NCI-H2029 (cell line): ENCODE measurements around the gene SUCLG2.
A peak's percentile ranks its signal among the peaks of the same experiment; 100 is the strongest.

ENCODE experiments used
- DNase-seq: peaks from one replicate; lab custom pipeline; 2025; lab: John Stamatoyannopoulos, UW

SUCLG2 gene

GRCh38 chr3:67384760-67385397, 269.5 kb downstream of the SUCLG2 start:
- DNase-seq, result no peak

GRCh38 chr3:67384016-67384415, 270.4 kb downstream of the SUCLG2 start:
- no peak for DNase-seq

DNA sequence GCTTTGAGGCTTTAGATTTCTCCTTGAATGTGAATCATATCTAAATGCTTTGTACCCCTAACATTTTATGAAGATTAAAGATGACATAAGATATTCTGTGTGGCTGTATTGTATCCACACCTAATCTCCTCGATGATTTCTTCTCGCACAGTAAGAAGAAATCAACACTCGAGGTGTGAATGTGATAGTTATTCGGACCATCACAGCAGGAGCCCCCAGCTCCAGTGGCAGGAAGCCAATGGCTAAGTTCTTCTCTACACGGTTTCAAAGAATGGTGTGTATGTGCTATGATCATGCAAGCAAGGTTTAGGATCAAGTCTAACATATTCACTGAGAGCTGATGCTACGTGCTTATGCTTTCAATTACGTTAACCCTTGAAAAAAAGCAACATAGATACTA, 271.0 kb downstream of the SUCLG2 start:
- no peak for DNase-seq

DNA sequence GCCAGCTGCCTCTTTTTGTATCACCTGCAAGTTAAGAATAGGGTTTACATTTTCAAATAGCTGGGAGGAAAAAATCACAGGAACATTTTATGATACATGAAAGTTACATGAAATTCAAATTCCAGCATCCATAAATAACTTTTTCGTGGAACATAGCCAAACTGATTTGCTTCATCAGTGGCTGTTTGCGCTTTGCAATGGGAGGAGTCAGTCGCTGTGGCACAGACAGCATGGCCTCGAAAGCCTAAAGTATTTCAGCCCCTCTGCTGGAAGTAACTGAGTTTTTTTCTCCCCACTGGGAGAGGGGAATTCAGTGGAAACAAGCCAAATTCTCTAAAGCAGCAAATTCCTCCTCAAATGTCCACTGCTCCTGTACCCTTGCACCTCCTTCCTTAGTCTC, 271.9 kb downstream of the SUCLG2 start:
- DNase-seq, result no peak

DNA sequence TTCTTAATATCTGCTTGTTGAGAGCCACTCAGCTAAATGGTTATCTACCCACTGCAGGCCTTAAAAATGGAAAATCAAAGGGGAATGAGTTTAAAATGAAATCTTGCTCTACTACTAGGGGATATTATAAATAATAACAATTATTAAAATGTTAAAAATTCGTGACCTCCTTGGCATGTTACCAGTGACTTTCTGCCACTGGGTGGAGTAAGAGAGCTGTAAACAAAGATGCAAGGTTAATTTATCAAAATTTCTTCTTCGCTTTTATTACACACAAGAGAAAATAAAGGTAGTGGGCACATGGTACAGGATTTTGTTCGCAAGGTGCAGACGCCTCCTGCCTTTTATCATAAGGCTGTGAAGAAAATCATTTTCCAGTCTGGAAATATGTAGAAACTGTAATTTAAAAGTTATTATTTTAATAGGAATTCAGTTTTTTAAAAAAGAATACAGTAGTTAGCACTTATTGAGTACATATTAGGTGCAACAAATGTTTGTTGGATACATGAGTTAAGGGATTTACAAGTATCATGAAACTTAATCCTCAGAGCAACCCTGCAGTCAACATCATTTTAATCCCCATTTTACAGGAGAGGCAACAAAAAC, 272.6 kb downstream of the SUCLG2 start:
- no peak for DNase-seq

GRCh38 chr3:67380118-67380517, 274.3 kb downstream of the SUCLG2 start:
- DNase-seq, result no peak

DNA sequence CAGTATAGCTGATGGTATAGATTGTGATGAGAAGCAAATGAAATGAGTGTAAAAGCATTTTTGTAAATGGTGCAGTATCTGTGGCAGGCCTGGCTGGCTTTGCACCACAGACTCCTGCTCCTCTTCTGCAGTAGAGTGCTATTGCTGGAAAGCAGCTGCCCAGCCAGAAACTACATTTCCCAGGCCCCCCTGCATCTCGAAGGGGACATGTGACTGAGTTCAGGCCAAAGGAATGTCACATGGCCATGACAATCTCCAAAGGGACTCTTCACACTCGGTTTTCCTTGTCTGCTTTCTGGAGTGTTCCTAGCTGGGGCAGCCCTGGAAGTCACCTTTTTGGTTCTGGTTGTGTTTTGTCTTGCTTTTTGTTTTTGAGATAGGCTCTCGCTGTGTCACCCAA, 277.1 kb downstream of the SUCLG2 start:
- DNase-seq, result no peak

DNA sequence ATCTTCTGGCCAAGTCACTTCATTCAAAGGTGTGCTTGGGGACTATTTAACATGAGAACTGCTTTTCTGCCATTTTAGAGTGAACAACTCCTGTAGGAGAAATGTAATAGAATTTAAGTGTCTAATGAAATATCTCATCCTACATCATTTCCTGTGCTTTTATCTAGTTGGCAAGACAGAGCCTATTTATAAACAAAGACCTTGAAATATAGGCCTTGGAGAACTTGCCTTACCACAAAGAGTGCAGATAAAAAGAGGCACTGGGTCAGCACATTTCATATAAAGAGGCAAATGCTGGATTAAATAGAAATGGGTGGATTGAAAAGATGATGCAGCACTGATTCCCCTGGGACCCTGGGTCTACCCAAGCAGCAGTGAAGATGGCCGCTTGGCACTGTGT, 278.0 kb downstream of the SUCLG2 start:
- no peak for DNase-seq

DNA sequence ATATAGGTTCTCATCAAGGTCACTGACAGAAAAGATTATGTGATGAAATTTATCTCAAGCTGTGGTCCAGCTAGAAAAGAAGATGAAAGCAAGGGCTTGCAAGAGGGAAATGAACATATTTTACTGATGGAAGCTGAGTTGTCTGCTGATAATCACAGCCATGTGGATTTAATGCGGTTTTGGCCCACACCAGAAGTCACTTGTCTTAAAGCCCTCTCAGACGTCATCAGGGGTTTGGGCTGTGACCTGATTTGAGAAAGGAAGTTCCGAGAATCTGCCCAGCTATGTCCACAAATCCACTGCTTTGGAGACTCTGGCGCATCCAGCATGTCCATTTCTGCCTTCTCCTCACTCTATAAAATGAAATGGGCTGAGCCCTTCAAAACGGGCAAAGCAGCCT, 278.4 kb downstream of the SUCLG2 start:
- no peak for DNase-seq

DNA sequence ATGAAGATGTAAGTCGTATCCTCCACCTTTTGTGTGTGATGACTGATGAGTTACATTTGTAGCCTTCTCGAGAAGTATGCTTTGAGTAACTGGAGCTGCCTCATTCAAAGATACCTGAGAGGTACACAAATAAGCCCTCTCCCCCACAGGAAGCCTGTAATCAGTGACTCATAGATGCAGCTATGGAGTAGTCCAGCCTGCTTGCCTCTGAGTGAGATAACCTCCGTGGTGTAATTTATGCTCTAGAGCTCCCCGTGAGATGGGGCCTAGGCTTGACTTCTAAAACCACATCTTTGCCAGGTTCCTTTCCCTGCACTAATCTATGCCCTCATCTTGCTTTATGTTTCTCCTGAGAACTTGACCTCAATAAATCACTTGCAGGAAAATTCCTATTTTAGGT, 291.7 kb downstream of the SUCLG2 start:
- peak; percentile 52 for DNase-seq

- no peak for DNase-seq
Measured at GRCh38 chr3:67361770-67362169, 292.6 kb downstream of the SUCLG2 start.

GRCh38 chr3:67361323-67361722, 293.1 kb downstream of the SUCLG2 start:
- DNase-seq, result no peak

- DNase-seq, result peak; percentile 0
Measured at GRCh38 chr3:67357610-67358458, 296.6 kb downstream of the SUCLG2 start.

DNA sequence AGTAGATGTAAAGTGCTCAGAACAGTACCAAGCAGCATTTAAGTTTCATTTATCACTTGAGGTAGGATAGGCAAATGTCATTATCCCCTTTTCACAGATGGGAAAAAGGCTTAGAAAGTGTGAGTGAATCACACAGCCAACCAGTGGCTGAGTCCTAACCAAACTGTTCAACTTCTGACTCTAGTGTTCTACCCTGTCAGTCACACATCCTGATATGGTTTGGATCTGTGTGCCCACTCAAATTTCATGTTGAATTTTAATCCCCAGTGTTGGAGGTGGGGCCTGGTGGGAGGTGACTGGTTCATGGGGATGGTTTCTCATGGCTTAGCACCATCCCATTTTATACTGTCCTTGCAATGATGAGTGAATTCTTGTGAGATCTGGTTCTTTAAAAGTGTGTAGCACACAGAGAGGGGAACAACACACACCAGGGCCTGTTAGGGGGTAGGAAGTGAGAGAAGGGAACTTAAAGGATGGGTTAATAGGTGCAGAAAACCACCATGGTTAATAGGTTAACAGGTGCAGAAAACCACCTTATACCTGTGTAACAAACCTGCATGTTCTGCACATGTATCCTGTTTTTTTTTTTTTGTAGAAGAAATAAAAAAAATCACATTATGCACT, 304.7 kb downstream of the SUCLG2 start:
- no peak for DNase-seq

DNA sequence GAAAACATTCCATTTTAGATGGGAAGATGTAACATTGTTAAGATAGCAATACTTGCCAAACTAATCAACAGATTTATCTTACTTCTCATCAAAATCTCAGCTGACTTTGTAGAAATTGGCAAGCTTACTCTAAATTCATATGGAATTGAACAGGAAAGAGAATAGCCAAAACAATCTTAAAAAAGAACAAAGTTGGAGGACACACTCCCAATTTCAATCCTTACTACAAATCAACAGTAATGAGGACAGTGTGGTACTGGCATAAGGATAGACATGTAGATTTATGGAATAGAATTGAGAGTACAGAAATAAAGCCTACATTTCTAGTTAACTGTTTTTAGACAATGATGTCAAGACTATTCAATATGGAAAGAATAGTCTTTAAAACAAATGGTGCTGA, 308.3 kb downstream of the SUCLG2 start:
- no peak for DNase-seq

- DNase-seq, result no peak
Measured at GRCh38 chr3:67335813-67336212, 318.6 kb downstream of the SUCLG2 start.

DNA sequence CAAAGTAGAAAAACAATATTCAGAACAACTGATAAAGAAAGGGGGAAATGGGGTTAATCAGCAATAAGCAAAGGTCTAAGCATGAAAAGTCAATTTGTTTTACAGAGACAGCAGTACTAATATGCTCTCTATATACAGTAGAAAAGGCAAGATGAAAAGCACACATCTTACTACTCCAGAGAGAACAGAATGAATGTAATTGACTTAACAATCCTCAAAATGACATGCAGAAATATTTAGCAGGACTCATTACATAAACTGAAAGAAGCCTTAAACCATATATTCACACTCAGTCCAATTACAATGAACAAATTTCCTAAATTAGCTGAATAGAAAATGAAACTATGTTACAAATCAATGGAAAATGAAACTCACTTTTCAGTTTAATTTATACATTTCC, 319.8 kb downstream of the SUCLG2 start:
- no peak for DNase-seq

GRCh38 chr3:67329358-67329757, 325.1 kb downstream of the SUCLG2 start:
- DNase-seq, result no peak

DNA sequence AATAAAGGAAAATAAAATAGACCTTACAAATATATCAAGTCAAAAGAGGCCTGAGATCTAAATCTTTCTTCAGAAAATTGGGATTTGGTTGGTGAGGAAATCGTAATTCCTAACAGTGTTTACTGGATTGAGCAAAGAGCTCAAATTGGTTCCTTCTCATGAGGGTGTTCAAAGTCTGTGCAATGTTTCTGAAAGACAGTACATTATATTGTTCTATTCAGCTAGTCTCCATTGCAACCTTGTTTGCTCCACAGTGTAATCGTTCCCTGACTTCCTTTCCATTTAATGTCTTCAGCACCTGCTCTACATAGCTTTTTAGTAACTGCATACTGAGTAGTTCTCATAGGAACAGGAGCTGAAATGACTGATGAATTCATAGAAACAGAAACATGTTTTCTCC, 326.8 kb downstream of the SUCLG2 start:
- no peak for DNase-seq

- no peak for DNase-seq
Measured at GRCh38 chr3:67325231-67325630, 329.2 kb downstream of the SUCLG2 start.
